H1 (cell line): Measurements from ENCODE around the gene FAAH. TPM values are rescaled to one million over a fixed set of nuclear protein-coding genes. Genes with fewer than 3 reads are reported as not detected.

ENCODE experiments used
- CTCF ChIA-PET: fragments of 300-600 bp; sonication (Branson Sonifier 250); formaldehyde crosslinking; loops from one replicate; lab custom pipeline; 2021; ENCODE audit not compliant: partially characterized antibody; lab: Charles Lee
- POLR2A ChIA-PET: fragments of 300-600 bp; sonication (Branson Sonifier 250); formaldehyde crosslinking; loops from one replicate; lab custom pipeline; 2021; ENCODE audit warnings: inconsistent platforms; ENCODE audit not compliant: partially characterized antibody; lab: Charles Lee
- DNase-seq, 2 experiments: peaks; one replicate each; pipeline versions ENCODE4 v3.0.0 to v3.0.0-alpha.2; 2010 to 2022; ENCODE audit warnings: low spot score in 2 of 2, low read depth in 1 of 2, mixed read lengths in 1 of 2
- FAIRE-seq: peaks from 2 replicates; lab custom pipeline; 2011; peaks lifted over from hg19 to GRCh38; lab: Jason Lieb, UNC
- H2AFZ ChIP-seq: 2 replicates; pipeline ENCODE4 v1.8.1; 2012; ENCODE audit warnings: low read length, inconsistent platforms
- H2AK5ac ChIP-seq: 2 replicates; pipeline ENCODE4 v1.6.1; 2013; ENCODE audit warnings: low read depth, low read length
- H2BK120ac ChIP-seq: replicated peaks from 2 replicates; pipeline ENCODE3; 2013; ENCODE audit warnings: low read depth, low read length, inconsistent platforms
- H2BK12ac ChIP-seq: 2 replicates; pipeline ENCODE4 v1.6.1; 2013; ENCODE audit warnings: low read depth, low read length
- H2BK15ac ChIP-seq: 2 replicates; pipeline ENCODE4 v1.6.1; 2013; ENCODE audit warnings: low read length
- H2BK20ac ChIP-seq: 2 replicates; pipeline ENCODE4 v1.6.1; 2013; ENCODE audit warnings: low read length
- H2BK5ac ChIP-seq: 2 replicates; pipeline ENCODE4 v1.6.1; 2013; ENCODE audit warnings: low read depth, low read length
- H3K14ac ChIP-seq: 2 replicates; pipeline ENCODE4 v1.6.1; 2013; ENCODE audit warnings: inconsistent platforms; ENCODE audit not compliant: insufficient read length
- H3K18ac ChIP-seq: 2 replicates; pipeline ENCODE4 v1.6.1; 2013; ENCODE audit warnings: low read length; ENCODE audit errors: extremely low read depth
- H3K23ac ChIP-seq: 2 replicates; pipeline ENCODE4 v1.6.1; 2013; ENCODE audit warnings: inconsistent platforms; ENCODE audit not compliant: insufficient read length
- H3K23me2 ChIP-seq: 2 replicates; pipeline ENCODE4 v1.6.1; 2013; ENCODE audit warnings: low read depth, low read length
- H3K27ac ChIP-seq: 2 replicates; pipeline ENCODE4 v1.6.1; 2011; ENCODE audit warnings: low read depth, low read length, inconsistent platforms
- H3K27me3 ChIP-seq, 4 experiments: replicated peaks in 1 of 4; 1 replicate in 1 of 4; 2 replicates in 3 of 4; pipeline versions ENCODE4 v1.6.1 to v1.8.1; 2011 to 2013; ENCODE audit warnings: low read length in 3 of 4, mild to moderate bottlenecking in 3 of 4, inconsistent platforms in 2 of 4, mixed read lengths in 2 of 4, moderate library complexity in 1 of 4; ENCODE audit not compliant: control insufficient read depth in 3 of 4, insufficient read depth in 3 of 4; ENCODE audit errors: extremely low read depth in 1 of 4
- H3K36me3 ChIP-seq, 4 experiments: 2 replicates each; pipeline versions ENCODE4 v1.6.1 to v1.8.1; 2011 to 2013; ENCODE audit warnings: mild to moderate bottlenecking in 4 of 4, low read length in 3 of 4, moderate library complexity in 2 of 4, control low read depth in 1 of 4, inconsistent platforms in 1 of 4; ENCODE audit not compliant: insufficient read depth in 4 of 4, control insufficient read depth in 2 of 4
- H3K4ac ChIP-seq: replicated peaks from 2 replicates; pipeline ENCODE3; 2013; ENCODE audit warnings: low read length, low read depth, mixed read lengths, inconsistent platforms; ENCODE audit not compliant: insufficient read length
- H3K4me1 ChIP-seq, 4 experiments: replicated peaks in 1 of 4; 1 replicate in 1 of 4; 2 replicates in 3 of 4; pipeline versions ENCODE4 v1.6.1 to v1.8.1; 2011 to 2013; ENCODE audit warnings: low read length in 3 of 4, inconsistent platforms in 2 of 4, mixed read lengths in 1 of 4; ENCODE audit not compliant: insufficient read depth in 4 of 4, control insufficient read depth in 3 of 4
- H3K4me2 ChIP-seq, 2 experiments: 2 replicates each; pipeline versions ENCODE4 v1.6.1 to v1.8.1; 2011 to 2013; ENCODE audit warnings: low read depth in 2 of 2, low read length in 2 of 2, control low read depth in 1 of 2, inconsistent platforms in 1 of 2, mild to moderate bottlenecking in 1 of 2; ENCODE audit not compliant: insufficient read depth in 1 of 2
- H3K4me3 ChIP-seq, 4 experiments: fragments of 200-600, 300-600 bp in 1 of 4; sonication (generic), shearing (Covaris generic), sonication (Bioruptor Twin) in 1 of 4; 2 replicates each; pipeline versions ENCODE4 v1.5.1 to v1.8.1; 2011 to 2016; ENCODE audit warnings: low read length in 4 of 4, low read depth in 3 of 4, control low read depth in 2 of 4, inconsistent platforms in 2 of 4, mild to moderate bottlenecking in 2 of 4, mixed read lengths in 1 of 4, moderate library complexity in 1 of 4; ENCODE audit not compliant: insufficient read depth in 2 of 4; ENCODE audit errors: extremely low read depth in 1 of 4
- H3K56ac ChIP-seq: replicated peaks from 2 replicates; pipeline ENCODE3; 2013; ENCODE audit warnings: low read depth, mild to moderate bottlenecking, mixed read lengths, low read length, inconsistent platforms; ENCODE audit not compliant: insufficient read length
- H3K79me1 ChIP-seq: 2 replicates; pipeline ENCODE4 v1.6.1; 2013; ENCODE audit warnings: low read depth, low read length, control low read depth
- H3K79me2 ChIP-seq, 2 experiments: 2 replicates each; pipeline versions ENCODE4 v1.6.1 to v1.8.1; 2012 to 2013; ENCODE audit warnings: low read length in 2 of 2, mild to moderate bottlenecking in 2 of 2, inconsistent platforms in 1 of 2; ENCODE audit not compliant: insufficient read depth in 2 of 2, control insufficient read depth in 1 of 2
- H3K9ac ChIP-seq, 4 experiments: replicated peaks in 1 of 4; 1 replicate in 1 of 4; 2 replicates in 3 of 4; pipeline versions ENCODE4 v1.6.1 to v1.8.1; 2011 to 2013; ENCODE audit warnings: low read depth in 3 of 4, low read length in 3 of 4, control low read depth in 2 of 4, mild to moderate bottlenecking in 2 of 4, moderate library complexity in 2 of 4, inconsistent platforms in 1 of 4; ENCODE audit errors: extremely low read depth in 1 of 4
- H3K9me3 ChIP-seq, 2 experiments: 2 replicates each; pipeline versions ENCODE4 v1.6.1 to v1.8.1; 2012 to 2013; ENCODE audit warnings: mild to moderate bottlenecking in 2 of 2, moderate library complexity in 2 of 2, control low read depth in 1 of 2, inconsistent platforms in 1 of 2, low read depth in 1 of 2, low read length in 1 of 2, mixed read lengths in 1 of 2; ENCODE audit not compliant: insufficient read depth in 2 of 2
- H4K20me1 ChIP-seq, 2 experiments: replicated peaks in 1 of 2; 2 replicates each; pipeline versions ENCODE3 to v1.8.1; 2011 to 2013; ENCODE audit warnings: inconsistent platforms in 2 of 2, low read length in 2 of 2, mild to moderate bottlenecking in 1 of 2; ENCODE audit not compliant: insufficient read depth in 2 of 2, control insufficient read depth in 1 of 2
- H4K5ac ChIP-seq: 2 replicates; pipeline ENCODE4 v1.6.1; 2013; ENCODE audit warnings: low read length, low read depth, mixed read lengths, inconsistent platforms; ENCODE audit not compliant: insufficient read length
- H4K8ac ChIP-seq: 2 replicates; pipeline ENCODE4 v1.8.0; 2013; ENCODE audit warnings: mild to moderate bottlenecking, moderate library complexity, low read length, inconsistent platforms; ENCODE audit not compliant: insufficient read depth; ENCODE audit errors: extremely low read depth
- H4K91ac ChIP-seq: replicated peaks from 2 replicates; pipeline ENCODE3; 2013; ENCODE audit warnings: low read length, mixed read lengths, inconsistent platforms; ENCODE audit not compliant: insufficient read length
- ATF3 ChIP-seq: IDR thresholded peaks from 2 replicates; pipeline ENCODE4 v1.6.1; 2011; ENCODE audit warnings: low read depth, mild to moderate bottlenecking, low read length; ENCODE audit not compliant: insufficient read depth
- BACH1 ChIP-seq: IDR thresholded peaks from 2 replicates; pipeline ENCODE4 v1.6.1; 2012; ENCODE audit warnings: low read length, improper control_type of control experiment
- BCL11A ChIP-seq, 2 experiments: IDR thresholded peaks; one replicate each; pipeline ENCODE4 v1.6.1; 2011; ENCODE audit warnings: low read depth in 2 of 2, low read length in 2 of 2, mild to moderate bottlenecking in 2 of 2
- BRCA1 ChIP-seq: IDR thresholded peaks from 2 replicates; pipeline ENCODE4 v1.6.1; 2012; ENCODE audit warnings: low read depth, low read length, improper control_type of control experiment
- CBX8 ChIP-seq: fragments of 300-800, 300-1000 bp; sonication (generic); IDR thresholded peaks from 2 replicates; pipeline ENCODE4 v1.7.1; 2016; ENCODE audit warnings: low read depth, low read length, borderline replicate concordance
- CHD2 ChIP-seq: IDR thresholded peaks from 2 replicates; pipeline ENCODE4 v1.6.1; 2012; ENCODE audit warnings: low read length, improper control_type of control experiment
- EZH2 ChIP-seq: fragments of 200-600 bp; sonication (generic); IDR thresholded peaks from 2 replicates; pipeline ENCODE4 v1.7.1; 2012; ENCODE audit warnings: low read depth, mild to moderate bottlenecking, moderate library complexity, low read length, inconsistent platforms; ENCODE audit not compliant: severe bottlenecking
- PHF8 ChIP-seq: fragments of 200-600 bp; sonication (generic); conservative IDR thresholded peaks from 2 replicates; pipeline ENCODE4 v1.7.1; 2012; ENCODE audit warnings: low read depth, mild to moderate bottlenecking, inconsistent platforms, low read length, moderate library complexity
- POLR2A ChIP-seq, 2 experiments: IDR thresholded peaks; 1 replicate in 1 of 2; 2 replicates in 1 of 2; pipeline ENCODE4 v1.6.1; 2011; ENCODE audit warnings: low read depth in 2 of 2, low read length in 2 of 2, mild to moderate bottlenecking in 2 of 2; ENCODE audit errors: control extremely low read depth in 1 of 2
- SIN3A ChIP-seq, 2 experiments: IDR thresholded peaks in 1 of 2; conservative IDR thresholded peaks in 1 of 2; 2 replicates each; pipeline ENCODE4 v1.6.1; 2011 to 2012; ENCODE audit warnings: low read length in 2 of 2, improper control_type of control experiment in 1 of 2, low read depth in 1 of 2, mild to moderate bottlenecking in 1 of 2
- ZNF274 ChIP-seq: IDR thresholded peaks from 2 replicates; pipeline ENCODE4 v1.7.0; 2012; ENCODE audit warnings: low read length, borderline replicate concordance; ENCODE audit errors: extremely low read depth
- WGBS, 2 experiments: shearing (Covaris generic) in 1 of 2; methylation state at CpG; one replicate each; pipeline versions ENCODE4 v1.1.6 to v1.1.7; 2013 to 2015; ENCODE audit warnings: low lambda C conversion rate in 2 of 2, mixed read lengths in 2 of 2, inconsistent platforms in 1 of 2, low coverage in 1 of 2, missing lambda C conversion rate in 1 of 2; ENCODE audit not compliant: insufficient replicate concordance in 2 of 2, insufficient coverage in 1 of 2, insufficient read length in 1 of 2; ENCODE audit errors: extremely low coverage in 1 of 2, missing lambda C conversion rate in 1 of 2; 5-methylcytosine and 5-hydroxymethylcytosine counted together
- polyA plus RNA-seq, 7 experiments: library from polyadenylated mRNA; depleted of rRNA in 3 of 7; stranded (reverse) in 5 of 7; unstranded in 2 of 7; fragments of >200 nt in 5 of 7; fragments of 200-250 nt in 2 of 7; gene quantifications; 1 replicate in 5 of 7; 2 replicates in 1 of 7; 4 replicates in 1 of 7; pipeline versions ENCODE4 v1.2.1 to v1.2.3, GENCODE V29; 2011 to 2013; ENCODE audit warnings: missing spikeins in 2 of 7, mixed read lengths in 2 of 7
- total RNA-seq: library from RNA; stranded (reverse); fragmentation: NEBNext Ultra II Directional; extraction: Animal tissue kit (Norgen Biotek cat#: 25700); gene quantifications from 2 replicates; pipeline ENCODE4 v1.2.1, GENCODE V29; 2021

FAAH gene
- total and polyA plus RNA-seq, 2 of the 8 experiments (the other 6 are each of a cell fraction or from before 2014, with no cell fraction given), result 41.2 to 47.3 TPM

- Histone ChIP-seq H4K91ac (no peak overlapping the region), H2AK5ac (no peak overlapping the region), H3K14ac (no peak overlapping the region), H3K18ac (no peak overlapping the region), H3K27me3 (no peaks in the 10 kb centered on the region), H3K23ac (no peak overlapping the region), H3K79me2 (no peaks in the 10 kb centered on the region), H2AFZ (no peak overlapping the region), H4K5ac (no peak overlapping the region), H3K56ac (no peak overlapping the region), H3K27ac (no peak overlapping the region), H3K4me3 (no peak overlapping the region), H3K4ac (no peak overlapping the region), H3K9ac (no peak overlapping the region; a peak in 1 of 7 replicates), H4K20me1 (peaks cover 0 to 2% of the 10 kb centered on the region in 2 experiments), H3K36me3 (peaks cover 3 to 23% (median 9%) of the 10 kb centered on the region in 4 experiments; a peak in 6 of 8 replicates), H2BK5ac (no peak overlapping the region), H3K79me1 (no peaks in the 10 kb centered on the region), H3K4me2 (no peak overlapping the region), H3K9me3 (no peaks in the 10 kb centered on the region), H4K8ac (peak overlapping the region; percentile 35; the same call in 1 of the 2 replicates), H2BK20ac (no peak overlapping the region), H3K23me2 (no peaks in the 10 kb centered on the region; the same call in 1 of the 2 replicates), H2BK12ac (no peak overlapping the region), H3K4me1 (peaks cover 0 to 16% (median 12%) of the 10 kb centered on the region in 4 experiments; a peak in 6 of 7 replicates), H2BK120ac (no peak overlapping the region), H2BK15ac (no peak overlapping the region)
- 90% methylated on average over 17 of the region's 17 CpGs; no CpG with 5 or more reads in 1 of the 2 experiments for WGBS, 2 experiments
- no peak for FAIRE-seq
- ChIA-PET CTCF (interaction anchor here (1.1 to 25.3 kb wide), 15 partner anchors 10 to 137 kb away, joined by 3 to 513 read pairs (median 5); no protein-coding TSS in a partner anchor), POLR2A (interaction anchor here (1.3 to 4.0 kb wide), 3 partner anchors 9 to 34 kb away, joined by 3 to 19 read pairs (median 3); no protein-coding TSS in a partner anchor)
- no peak for DNase-seq
- TF ChIP-seq ATF3, result no peak
- no peak for TF ChIP-seq PHF8
- no peak for TF ChIP-seq CHD2
- no peak for TF ChIP-seq ZNF274
- TF ChIP-seq EZH2, result no peak
- TF ChIP-seq BCL11A (IDR thresholded peaks at IDR 0.05; ENCODE audit: low read depth in 2 of 2, low read length in 2 of 2), result no peak
- TF ChIP-seq SIN3A (conservative IDR thresholded peaks at IDR 0.05 in 1 of 2, IDR thresholded peaks at IDR 0.05 in 1 of 2; ENCODE audit: low read depth in 1 of 2, low read length in 2 of 2), result no peak
- no peak for TF ChIP-seq BACH1
- no peak for TF ChIP-seq CBX8
- no peak for TF ChIP-seq BRCA1
- TF ChIP-seq POLR2A (IDR thresholded peaks at IDR 0.05; ENCODE audit: control extremely low read depth in 1 of 2, low read depth in 2 of 2, low read length in 2 of 2), result no peak
These were observed 16.3 kb downstream of the FAAH start for GRCh38 chr1:46410156-46411009.
